Endothelial cell of umbilical vein (primary cell): ENCODE data around the gene NDUFAF2. TPM values are rescaled to one million over a fixed set of nuclear protein-coding genes. Genes with fewer than 3 reads are reported as not detected.

Experiments
- BruUV-seq: library from RNA; stranded (reverse); fragments of 400-500 nt; replicated peaks from 2 replicates; lab custom pipeline; 2021; lab: Mats Ljungman, UMichigan
- CTCF ChIA-PET: fragments of 300-600, 350-600 bp; sonication (Branson Sonifier 250); formaldehyde crosslinking; loops from one replicate; lab custom pipeline; 2021; ENCODE audit warnings: antibody characterized with exemption, inconsistent platforms; lab: Charles Lee
- POLR2A ChIA-PET: fragments of 300-600, 350-600 bp; sonication (Branson Sonifier 250); formaldehyde crosslinking; loops from one replicate; lab custom pipeline; 2021; ENCODE audit warnings: antibody characterized with exemption, inconsistent platforms; lab: Charles Lee
- DNase-seq: peaks from one replicate; pipeline ENCODE4 v3.0.0-alpha.2; 2011; ENCODE audit warnings: low read depth, low spot score
- FAIRE-seq: peaks from 2 replicates; lab custom pipeline; 2011; peaks lifted over from hg19 to GRCh38; lab: Jason Lieb, UNC
- H2AFZ ChIP-seq: 2 replicates; pipeline ENCODE4 v1.6.0; 2012; ENCODE audit warnings: low read depth, low read length, control low read depth, inconsistent platforms
- H3K27ac ChIP-seq: 2 replicates; pipeline ENCODE4 v1.5.1; 2011; ENCODE audit warnings: low read depth, mild to moderate bottlenecking, control low read depth, low read length, moderate library complexity; ENCODE audit not compliant: insufficient read depth
- H3K27me3 ChIP-seq, 2 experiments: 2 replicates each; pipeline versions ENCODE4 v1.6.0 to v1.6.1; 2011; ENCODE audit warnings: low read length in 2 of 2, mixed read lengths in 1 of 2; ENCODE audit not compliant: control insufficient read depth in 2 of 2, insufficient read depth in 2 of 2
- H3K36me3 ChIP-seq, 2 experiments: 2 replicates in 1 of 2; 3 replicates in 1 of 2; pipeline ENCODE4 v1.5.1; 2011; ENCODE audit warnings: low read length in 2 of 2, mild to moderate bottlenecking in 1 of 2, moderate library complexity in 1 of 2; ENCODE audit not compliant: control insufficient read depth in 2 of 2, insufficient read depth in 2 of 2; ENCODE audit errors: extremely low read depth in 1 of 2
- H3K4me1 ChIP-seq: 3 replicates; pipeline ENCODE4 v1.5.1; 2011; ENCODE audit warnings: mild to moderate bottlenecking, low read length; ENCODE audit not compliant: control insufficient read depth, insufficient read depth; ENCODE audit errors: extremely low read depth
- H3K4me2 ChIP-seq: 2 replicates; pipeline ENCODE4 v1.6.1; 2011; ENCODE audit warnings: low read length, control low read depth, mixed read lengths; ENCODE audit not compliant: insufficient read depth
- H3K4me3 ChIP-seq, 3 experiments: fragments of 200-600 bp in 1 of 3; sonication (generic), shearing (Covaris generic) in 1 of 3; replicated peaks in 1 of 3; 2 replicates each; pipeline ENCODE4 v1.5.1; 2011 to 2016; ENCODE audit warnings: control low read depth in 3 of 3, low read length in 3 of 3, mild to moderate bottlenecking in 2 of 3, inconsistent platforms in 1 of 3, low read depth in 1 of 3, moderate library complexity in 1 of 3; ENCODE audit not compliant: insufficient read depth in 1 of 3
- H3K79me2 ChIP-seq: 2 replicates; pipeline ENCODE4 v1.6.0; 2012; ENCODE audit warnings: low read length, inconsistent platforms; ENCODE audit not compliant: control insufficient read depth, insufficient read depth
- H3K9ac ChIP-seq: replicated peaks from 2 replicates; pipeline ENCODE3; 2011; ENCODE audit warnings: low read length, control low read depth; ENCODE audit not compliant: insufficient read depth; ENCODE audit errors: extremely low read depth
- H3K9me1 ChIP-seq: replicated peaks from 3 replicates; pipeline ENCODE4 v1.6.0; 2011; ENCODE audit warnings: mild to moderate bottlenecking, low read length; ENCODE audit not compliant: control insufficient read depth, insufficient read depth; ENCODE audit errors: extremely low read depth
- H3K9me3 ChIP-seq: replicated peaks from 2 replicates; pipeline ENCODE4 v1.5.1; 2012; ENCODE audit warnings: low read length, inconsistent platforms; ENCODE audit not compliant: control insufficient read depth, insufficient read depth
- H4K20me1 ChIP-seq: replicated peaks from 2 replicates; pipeline ENCODE3; 2011; ENCODE audit warnings: mild to moderate bottlenecking, low read length; ENCODE audit not compliant: control insufficient read depth, insufficient read depth; ENCODE audit errors: extremely low read depth
- CTCF ChIP-seq, 2 donors: IDR thresholded peaks; 1 replicate in 1 of 2; 2 replicates in 1 of 2; pipeline ENCODE4 v1.5.1; 2011; ENCODE audit warnings: low read length in 2 of 2, mild to moderate bottlenecking in 2 of 2, moderate library complexity in 2 of 2, control low read depth in 1 of 2, inconsistent platforms in 1 of 2, low read depth in 1 of 2; ENCODE audit not compliant: insufficient read depth in 1 of 2; ENCODE audit errors: extremely low read depth in 1 of 2
- EZH2 ChIP-seq: IDR thresholded peaks from 2 replicates; pipeline ENCODE4 v1.6.1; 2012; ENCODE audit warnings: borderline replicate concordance, low read depth, mild to moderate bottlenecking, moderate library complexity, low read length, inconsistent platforms; ENCODE audit not compliant: severe bottlenecking
- FOS ChIP-seq: IDR thresholded peaks from 2 replicates; pipeline ENCODE4 v1.6.1; 2011; ENCODE audit warnings: mild to moderate bottlenecking, low read length, moderate library complexity, borderline replicate concordance; ENCODE audit not compliant: insufficient read depth
- JUN ChIP-seq: IDR thresholded peaks from 2 replicates; pipeline ENCODE4 v1.6.1; 2011; ENCODE audit warnings: borderline replicate concordance, low read depth; ENCODE audit not compliant: insufficient read length, insufficient read depth
- MAX ChIP-seq: IDR thresholded peaks from 2 replicates; pipeline ENCODE4 v1.6.1; 2011; ENCODE audit not compliant: insufficient read depth, insufficient read length
- MYC ChIP-seq: IDR thresholded peaks from one replicate; pipeline ENCODE4 v1.6.1; 2011; ENCODE audit warnings: mild to moderate bottlenecking, low read depth, low read length
- dilution Hi-C: fragments of 300-500 bp; cut with MboI; formaldehyde crosslinking; loops from one replicate; pipeline ENCODE4 v1.15.0; 2019; ENCODE audit warnings: low sequenced_read_pairs; ENCODE audit not compliant: extremely low pct_ligation_motif_present
- intact Hi-C: fragments of 100-400 bp; cut with micrococcal nuclease; formaldehyde crosslinking; loops from one replicate; pipeline ENCODE4 v1.10.0; 2022
- polyA plus RNA-seq, 4 experiments: library from polyadenylated mRNA; depleted of rRNA in 3 of 4; stranded (reverse) in 3 of 4; unstranded in 1 of 4; fragments of >200 nt; gene quantifications; 2 replicates each; pipeline versions ENCODE4 v1.2.1 to v1.2.3, GENCODE V29; 2011 to 2012; ENCODE audit warnings: missing spikeins in 1 of 4
- total RNA-seq: library from RNA; stranded (reverse); gene quantifications from 2 replicates; pipeline ENCODE4 v1.2.3, GENCODE V29; 2021

Gene NDUFAF2
- total and polyA plus RNA-seq, 2 donors (not counting 3 experiments of a cell fraction or from before 2014, with no cell fraction given), result 10.7 to 39.9 TPM

GRCh38 chr5:61009907-61010306 is 64.9 kb downstream of the NDUFAF2 start:
- Histone ChIP-seq H3K27ac (no peak overlapping the region), H3K9ac (no peak overlapping the region), H3K36me3 (no peaks in the 10 kb centered on the region), H3K27me3 (no peaks in the 10 kb centered on the region), H3K4me2 (no peak overlapping the region), H4K20me1 (no peaks in the 10 kb centered on the region), H3K79me2 (no peaks in the 10 kb centered on the region), H3K9me1 (no peaks in the 10 kb centered on the region), H3K4me3 (no peak overlapping the region), H2AFZ (no peak overlapping the region), H3K4me1 (no peaks in the 10 kb centered on the region), H3K9me3 (no peaks in the 10 kb centered on the region)
- no TSS peak for BruUV-seq
- no peak for FAIRE-seq
- ChIA-PET POLR2A (no interaction called here), CTCF (interaction anchor here (1.0 to 4.0 kb wide), 5 partner anchors 10 to 1133 kb away, joined by 3 to 10 read pairs (median 4); no protein-coding TSS in a partner anchor)
- DNase-seq, result no peak
- no peak for TF ChIP-seq MYC
- no peak for TF ChIP-seq FOS
- no peak for TF ChIP-seq JUN
- no peak for TF ChIP-seq EZH2
- dilution Hi-C loops, result no loop called here
- intact Hi-C loops, result no loop called here

GRCh38 chr5:61010467-61011454 is 65.8 kb downstream of the NDUFAF2 start:
- intact Hi-C loops (no loop called here), dilution Hi-C loops (no loop called here)
- BruUV-seq, result no TSS peak
- H4K20me1 ChIP-seq, result no peaks in the 10 kb centered on the region
- H3K9ac ChIP-seq, result no peak overlapping the region
- H3K79me2 ChIP-seq, result no peaks in the 10 kb centered on the region
- no peak overlapping the region for H3K27ac ChIP-seq
- CTCF ChIA-PET, result interaction anchor here (1.4 to 4.0 kb wide), 4 partner anchors 9 to 52 kb away, joined by 3 to 10 read pairs (median 6); no protein-coding TSS in a partner anchor
- no peak overlapping the region for H3K4me3 ChIP-seq
- POLR2A ChIA-PET, result no interaction called here
- FAIRE-seq, result no peak
- no peaks in the 10 kb centered on the region for H3K36me3 ChIP-seq
- H3K9me1 ChIP-seq, result no peaks in the 10 kb centered on the region
- no peaks in the 10 kb centered on the region for H3K4me1 ChIP-seq
- no peak for DNase-seq
- H3K4me2 ChIP-seq, result no peak overlapping the region
- TF ChIP-seq MYC (no peak), MAX (no peak), CTCF (IDR thresholded peaks at IDR 0.05; ENCODE audit: extremely low read depth in 1 of 2, insufficient read depth in 1 of 2, low read depth in 1 of 2, low read length in 2 of 2) (peak; percentile 8 to 14), FOS (no peak)
- H2AFZ ChIP-seq, result no peak overlapping the region
- no peaks in the 10 kb centered on the region for H3K27me3 ChIP-seq
- H3K9me3 ChIP-seq, result no peaks in the 10 kb centered on the region
